Measurements from ENCODE around the gene SNX15.

The SNX15 gene

GRCh38 chr11:65014726-65015227 is 12.5 kb upstream of the SNX15 start:
- TF ChIP-seq, protein P1, sequence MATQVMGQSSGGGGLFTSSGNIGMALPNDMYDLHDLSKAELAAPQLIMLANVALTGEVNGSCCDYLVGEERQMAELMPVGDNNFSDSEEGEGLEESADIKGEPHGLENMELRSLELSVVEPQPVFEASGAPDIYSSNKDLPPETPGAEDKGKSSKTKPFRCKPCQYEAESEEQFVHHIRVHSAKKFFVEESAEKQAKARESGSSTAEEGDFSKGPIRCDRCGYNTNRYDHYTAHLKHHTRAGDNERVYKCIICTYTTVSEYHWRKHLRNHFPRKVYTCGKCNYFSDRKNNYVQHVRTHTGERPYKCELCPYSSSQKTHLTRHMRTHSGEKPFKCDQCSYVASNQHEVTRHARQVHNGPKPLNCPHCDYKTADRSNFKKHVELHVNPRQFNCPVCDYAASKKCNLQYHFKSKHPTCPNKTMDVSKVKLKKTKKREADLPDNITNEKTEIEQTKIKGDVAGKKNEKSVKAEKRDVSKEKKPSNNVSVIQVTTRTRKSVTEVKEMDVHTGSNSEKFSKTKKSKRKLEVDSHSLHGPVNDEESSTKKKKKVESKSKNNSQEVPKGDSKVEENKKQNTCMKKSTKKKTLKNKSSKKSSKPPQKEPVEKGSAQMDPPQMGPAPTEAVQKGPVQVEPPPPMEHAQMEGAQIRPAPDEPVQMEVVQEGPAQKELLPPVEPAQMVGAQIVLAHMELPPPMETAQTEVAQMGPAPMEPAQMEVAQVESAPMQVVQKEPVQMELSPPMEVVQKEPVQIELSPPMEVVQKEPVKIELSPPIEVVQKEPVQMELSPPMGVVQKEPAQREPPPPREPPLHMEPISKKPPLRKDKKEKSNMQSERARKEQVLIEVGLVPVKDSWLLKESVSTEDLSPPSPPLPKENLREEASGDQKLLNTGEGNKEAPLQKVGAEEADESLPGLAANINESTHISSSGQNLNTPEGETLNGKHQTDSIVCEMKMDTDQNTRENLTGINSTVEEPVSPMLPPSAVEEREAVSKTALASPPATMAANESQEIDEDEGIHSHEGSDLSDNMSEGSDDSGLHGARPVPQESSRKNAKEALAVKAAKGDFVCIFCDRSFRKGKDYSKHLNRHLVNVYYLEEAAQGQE (IDR thresholded peaks at IDR 0.05; ENCODE audit: insufficient read depth in 1 of 2, low read depth in 2 of 2, low read length in 2 of 2) = no peak
- TF ChIP-seq POLR2AphosphoS5 (IDR thresholded peaks at IDR 0.05; ENCODE audit: low read depth, low read length) = no peak
- TF ChIP-seq TAF1 (IDR thresholded peaks at IDR 0.05; ENCODE audit: borderline replicate concordance, insufficient read depth, low read length) = no peak
- TF ChIP-seq FOXP2 (optimal IDR thresholded peaks at IDR 0.05; ENCODE audit: borderline replicate concordance, extremely low read depth, extremely low read length, insufficient read depth) = no peak
- no peak for TF ChIP-seq SIN3A (IDR thresholded peaks at IDR 0.05; ENCODE audit: borderline replicate concordance, insufficient read depth, low read length)

GRCh38 chr11:65016705-65017104 is 10.5 kb upstream of the SNX15 start:
- TF ChIP-seq, protein P1 (IDR thresholded peaks at IDR 0.05; ENCODE audit: insufficient read depth in 1 of 2, low read depth in 2 of 2, low read length in 2 of 2) = no peak
- TF ChIP-seq POLR2AphosphoS5 (IDR thresholded peaks at IDR 0.05; ENCODE audit: low read depth, low read length) (no peak), TAF1 (IDR thresholded peaks at IDR 0.05; ENCODE audit: borderline replicate concordance, insufficient read depth, low read length) (no peak), FOXP2 (optimal IDR thresholded peaks at IDR 0.05; ENCODE audit: borderline replicate concordance, extremely low read depth, extremely low read length, insufficient read depth) (no peak), SIN3A (IDR thresholded peaks at IDR 0.05; ENCODE audit: borderline replicate concordance, insufficient read depth, low read length) (no peak)

GRCh38 chr11:65017937-65018336 is 9.3 kb upstream of the SNX15 start:
- TF ChIP-seq TAF1 (IDR thresholded peaks at IDR 0.05; ENCODE audit: borderline replicate concordance, insufficient read depth, low read length) (no peak), SIN3A (IDR thresholded peaks at IDR 0.05; ENCODE audit: borderline replicate concordance, insufficient read depth, low read length) (no peak), FOXP2 (optimal IDR thresholded peaks at IDR 0.05; ENCODE audit: borderline replicate concordance, extremely low read depth, extremely low read length, insufficient read depth) (no peak), POLR2AphosphoS5 (IDR thresholded peaks at IDR 0.05; ENCODE audit: low read depth, low read length) (no peak)
- TF ChIP-seq, protein P1 (IDR thresholded peaks at IDR 0.05; ENCODE audit: insufficient read depth in 1 of 2, low read depth in 2 of 2, low read length in 2 of 2) = no peak

- no peak for TF ChIP-seq FOXP2 (optimal IDR thresholded peaks at IDR 0.05; ENCODE audit: borderline replicate concordance, extremely low read depth, extremely low read length, insufficient read depth)
- TF ChIP-seq, protein P1 (IDR thresholded peaks at IDR 0.05; ENCODE audit: insufficient read depth in 1 of 2, low read depth in 2 of 2, low read length in 2 of 2) = 0 out of 4 replicates have a peak, but pooled peaks of 1 of the 2 experiments have one; percentile 11
Measured at GRCh38 chr11:65019824-65020223, 7.4 kb upstream of the SNX15 start.

DNA sequence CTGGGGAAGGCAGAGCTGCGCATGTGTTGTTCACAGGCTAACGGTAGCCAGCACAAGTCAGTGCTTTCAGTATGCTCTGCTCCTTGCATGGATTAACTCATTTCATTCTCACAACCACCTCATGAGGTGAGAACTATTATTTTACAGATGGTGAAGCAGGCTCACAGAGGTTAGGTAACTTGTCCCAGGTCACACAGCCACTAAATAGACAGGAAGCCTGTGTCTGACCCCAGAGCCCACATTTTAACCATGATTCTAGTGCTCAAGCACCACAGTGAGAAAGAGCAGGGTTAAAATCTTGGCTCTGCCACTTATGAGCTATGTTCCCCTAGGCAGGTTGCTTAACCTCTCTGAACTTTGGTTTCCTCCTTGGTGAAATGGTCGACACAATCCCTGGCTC is 6.2 kb upstream of the SNX15 start:
- no peak for TF ChIP-seq SIN3A (IDR thresholded peaks at IDR 0.05; ENCODE audit: borderline replicate concordance, insufficient read depth, low read length)
- no peak for TF ChIP-seq POLR2AphosphoS5 (IDR thresholded peaks at IDR 0.05; ENCODE audit: low read depth, low read length)
- TF ChIP-seq FOXP2 (optimal IDR thresholded peaks at IDR 0.05; ENCODE audit: borderline replicate concordance, extremely low read depth, extremely low read length, insufficient read depth) = no peak
- TF ChIP-seq, protein P1 (IDR thresholded peaks at IDR 0.05; ENCODE audit: insufficient read depth in 1 of 2, low read depth in 2 of 2, low read length in 2 of 2) = no peak
- no peak for TF ChIP-seq TAF1 (IDR thresholded peaks at IDR 0.05; ENCODE audit: borderline replicate concordance, insufficient read depth, low read length)

Measured in PFSK-1 (cell line).